Astrocyte (in vitro differentiated cells and primary cell): ENCODE results near the gene GNAS-AS1. TPM values are rescaled to one million over a fixed set of nuclear protein-coding genes. Genes with fewer than 3 reads are reported as not detected.

Source experiments
- DNase-seq: peaks from one replicate; pipeline ENCODE4 v3.0.0-alpha.2; 2010; ENCODE audit warnings: low read depth
- FAIRE-seq: peaks from 2 replicates; lab custom pipeline; 2011; peaks lifted over from hg19 to GRCh38; lab: Jason Lieb, UNC
- H2AFZ ChIP-seq: 2 replicates; pipeline ENCODE4 v1.6.0; 2012; ENCODE audit warnings: low read depth, low read length, inconsistent platforms
- H3K27ac ChIP-seq: 2 replicates; pipeline ENCODE4 v1.5.1; 2011; ENCODE audit warnings: low read depth, low read length, inconsistent platforms
- H3K27me3 ChIP-seq: 2 replicates; pipeline ENCODE4 v1.6.0; 2011; ENCODE audit warnings: low read length, inconsistent platforms; ENCODE audit not compliant: insufficient read depth
- H3K36me3 ChIP-seq: 2 replicates; pipeline ENCODE4 v1.5.1; 2011; ENCODE audit warnings: low read length, inconsistent platforms; ENCODE audit not compliant: insufficient read depth
- H3K4me1 ChIP-seq: 2 replicates; pipeline ENCODE4 v1.5.1; 2011; ENCODE audit warnings: low read length, inconsistent platforms; ENCODE audit not compliant: insufficient read depth
- H3K4me2 ChIP-seq: 2 replicates; pipeline ENCODE4 v1.6.0; 2012; ENCODE audit warnings: low read length, inconsistent platforms
- H3K4me3 ChIP-seq: 2 replicates; pipeline ENCODE4 v1.5.1; 2011; ENCODE audit warnings: low read depth, mild to moderate bottlenecking, low read length, inconsistent platforms; ENCODE audit not compliant: insufficient read depth
- H3K79me2 ChIP-seq: 2 replicates; pipeline ENCODE4 v1.6.0; 2012; ENCODE audit warnings: mild to moderate bottlenecking, low read length, inconsistent platforms; ENCODE audit not compliant: insufficient read depth
- H3K9ac ChIP-seq: 2 replicates; pipeline ENCODE4 v1.6.0; 2012; ENCODE audit warnings: mild to moderate bottlenecking, low read length, inconsistent platforms
- H3K9me3 ChIP-seq: 2 replicates; pipeline ENCODE4 v1.5.1; 2012; ENCODE audit warnings: low read depth, mild to moderate bottlenecking, low read length, inconsistent platforms; ENCODE audit not compliant: insufficient read depth
- H4K20me1 ChIP-seq: 2 replicates; pipeline ENCODE4 v1.6.0; 2012; ENCODE audit warnings: low read length, inconsistent platforms; ENCODE audit not compliant: insufficient read depth
- H3K27ac Mint-ChIP-seq: one replicate; pipeline ENCODE4 v1.8.0; 2021; ENCODE audit warnings: mild to moderate bottlenecking, mixed read lengths; ENCODE audit not compliant: unreplicated experiment
- H3K27me3 Mint-ChIP-seq: one replicate; pipeline ENCODE4 v1.8.0; 2021; ENCODE audit warnings: low read depth, mixed read lengths; ENCODE audit not compliant: unreplicated experiment
- H3K36me3 Mint-ChIP-seq: one replicate; pipeline ENCODE4 v1.8.0; 2021; ENCODE audit warnings: low read depth, mixed read lengths; ENCODE audit not compliant: unreplicated experiment
- H3K4me1 Mint-ChIP-seq: one replicate; pipeline ENCODE4 v1.8.0; 2021; ENCODE audit warnings: low read depth, mixed read lengths; ENCODE audit not compliant: unreplicated experiment
- H3K4me3 Mint-ChIP-seq: one replicate; pipeline ENCODE4 v1.8.0; 2021; ENCODE audit warnings: mild to moderate bottlenecking, moderate library complexity, mixed read lengths; ENCODE audit not compliant: unreplicated experiment
- H3K9me3 Mint-ChIP-seq: one replicate; pipeline ENCODE4 v1.8.0; 2021; ENCODE audit warnings: mild to moderate bottlenecking, mixed read lengths; ENCODE audit not compliant: unreplicated experiment
- EZH2 ChIP-seq: IDR thresholded peaks from 2 replicates; pipeline ENCODE4 v1.6.1; 2012; ENCODE audit warnings: mild to moderate bottlenecking, low read length, inconsistent platforms; ENCODE audit not compliant: insufficient read depth
- total RNA-seq: library from RNA; stranded (reverse); gene quantifications from 2 replicates; pipeline ENCODE4 v1.2.1, GENCODE V29; 2021
- TF ChIP-seq, protein P1 (sequence below): IDR thresholded peaks from 2 replicates; pipeline ENCODE4 v1.5.1; 2011; ENCODE audit warnings: low read depth, mild to moderate bottlenecking, inconsistent platforms, low read length, moderate library complexity; ENCODE audit not compliant: insufficient read depth

Gene GNAS-AS1
- total RNA-seq, 1 donor from 2014 or later: 3.8 TPM

DNA sequence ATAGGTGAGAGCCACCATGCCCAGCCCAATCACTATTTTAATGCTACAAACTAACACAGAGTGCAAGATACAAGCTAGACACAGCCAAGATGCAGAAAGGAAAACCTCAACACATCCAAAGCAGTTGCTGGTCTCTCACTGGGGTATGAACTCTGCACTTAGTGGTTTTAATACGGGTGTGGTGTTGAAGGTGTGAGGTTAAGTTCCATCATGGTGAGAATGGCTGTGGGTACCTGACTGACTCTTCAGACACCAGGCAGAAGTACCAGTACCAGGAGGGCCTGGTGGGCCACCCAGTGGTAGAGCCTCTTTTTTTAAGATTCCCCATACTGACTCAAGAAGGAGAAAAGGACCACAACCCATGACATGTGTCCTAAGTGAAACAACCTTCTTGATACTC, 13.0 kb downstream of the GNAS-AS1 start:
- Histone ChIP-seq H3K9ac (no peak overlapping the region), H3K4me1 (peaks cover 3% of the 10 kb centered on the region), H3K9me3 (no peaks in the 10 kb centered on the region), H3K79me2 (peaks cover 4% of the 10 kb centered on the region), H3K36me3 (no peaks in the 10 kb centered on the region), H3K27ac (no peak overlapping the region), H3K27me3 (peaks cover 33% of the 10 kb centered on the region), H3K4me3 (no peak overlapping the region), H3K4me2 (no peak overlapping the region), H4K20me1 (peaks cover 13% of the 10 kb centered on the region), H2AFZ (no peak overlapping the region)
- peaks cover 16% of the 10 kb centered on the region for H3K4me1 Mint-ChIP-seq
- H3K27me3 Mint-ChIP-seq: peaks cover 26% of the 10 kb centered on the region
- peaks cover 12% of the 10 kb centered on the region for H3K36me3 Mint-ChIP-seq
- TF ChIP-seq, protein P1, sequence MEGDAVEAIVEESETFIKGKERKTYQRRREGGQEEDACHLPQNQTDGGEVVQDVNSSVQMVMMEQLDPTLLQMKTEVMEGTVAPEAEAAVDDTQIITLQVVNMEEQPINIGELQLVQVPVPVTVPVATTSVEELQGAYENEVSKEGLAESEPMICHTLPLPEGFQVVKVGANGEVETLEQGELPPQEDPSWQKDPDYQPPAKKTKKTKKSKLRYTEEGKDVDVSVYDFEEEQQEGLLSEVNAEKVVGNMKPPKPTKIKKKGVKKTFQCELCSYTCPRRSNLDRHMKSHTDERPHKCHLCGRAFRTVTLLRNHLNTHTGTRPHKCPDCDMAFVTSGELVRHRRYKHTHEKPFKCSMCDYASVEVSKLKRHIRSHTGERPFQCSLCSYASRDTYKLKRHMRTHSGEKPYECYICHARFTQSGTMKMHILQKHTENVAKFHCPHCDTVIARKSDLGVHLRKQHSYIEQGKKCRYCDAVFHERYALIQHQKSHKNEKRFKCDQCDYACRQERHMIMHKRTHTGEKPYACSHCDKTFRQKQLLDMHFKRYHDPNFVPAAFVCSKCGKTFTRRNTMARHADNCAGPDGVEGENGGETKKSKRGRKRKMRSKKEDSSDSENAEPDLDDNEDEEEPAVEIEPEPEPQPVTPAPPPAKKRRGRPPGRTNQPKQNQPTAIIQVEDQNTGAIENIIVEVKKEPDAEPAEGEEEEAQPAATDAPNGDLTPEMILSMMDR: no peak
- TF ChIP-seq EZH2: no peak
- H3K27ac Mint-ChIP-seq: no peak overlapping the region
- no peak overlapping the region for H3K4me3 Mint-ChIP-seq
- DNase-seq (no peak), FAIRE-seq (no peak)
- H3K9me3 Mint-ChIP-seq: peaks cover 2% of the 10 kb centered on the region

- Mint-ChIP-seq H3K27ac (no peak overlapping the region), H3K4me3 (no peak overlapping the region), H3K36me3 (peaks cover 7% of the 10 kb centered on the region), H3K4me1 (peaks cover 22% of the 10 kb centered on the region), H3K9me3 (peaks cover 2% of the 10 kb centered on the region), H3K27me3 (peaks cover 16% of the 10 kb centered on the region)
- H2AFZ ChIP-seq: no peak overlapping the region
- peaks cover 7% of the 10 kb centered on the region for H3K79me2 ChIP-seq
- H3K27me3 ChIP-seq: peaks cover 23% of the 10 kb centered on the region
- H3K9me3 ChIP-seq: no peaks in the 10 kb centered on the region
- H3K36me3 ChIP-seq: no peaks in the 10 kb centered on the region
- no peak overlapping the region for H3K27ac ChIP-seq
- DNase-seq: no peak
- H3K4me2 ChIP-seq: no peak overlapping the region
- peaks cover 3% of the 10 kb centered on the region for H3K4me1 ChIP-seq
- no peak for FAIRE-seq
- H4K20me1 ChIP-seq: peaks cover 9% of the 10 kb centered on the region
- H3K9ac ChIP-seq: no peak overlapping the region
- TF ChIP-seq EZH2: no peak
- TF ChIP-seq, protein P1: no peak
- no peak overlapping the region for H3K4me3 ChIP-seq
Measured at GRCh38 chr20:58836616-58837204, 14.0 kb downstream of the GNAS-AS1 start.

- no peak overlapping the region for H3K9ac ChIP-seq
- H3K79me2 ChIP-seq: peaks cover 16% of the 10 kb centered on the region
- peaks cover 18% of the 10 kb centered on the region for H3K27me3 ChIP-seq
- H3K27ac ChIP-seq: no peak overlapping the region
- H2AFZ ChIP-seq: no peak overlapping the region
- peaks cover 6% of the 10 kb centered on the region for H3K9me3 Mint-ChIP-seq
- H3K4me1 ChIP-seq: peaks cover 3% of the 10 kb centered on the region
- no peak overlapping the region for H3K4me2 ChIP-seq
- H3K4me1 Mint-ChIP-seq: peaks cover 25% of the 10 kb centered on the region
- H3K9me3 ChIP-seq: no peaks in the 10 kb centered on the region
- H4K20me1 ChIP-seq: peaks cover 15% of the 10 kb centered on the region
- no peak overlapping the region for H3K27ac Mint-ChIP-seq
- no peak for DNase-seq
- H3K4me3 Mint-ChIP-seq: no peak overlapping the region
- TF ChIP-seq, protein P1: no peak
- TF ChIP-seq EZH2: no peak
- peaks cover 7% of the 10 kb centered on the region for H3K36me3 Mint-ChIP-seq
- no peaks in the 10 kb centered on the region for H3K36me3 ChIP-seq
- H3K4me3 ChIP-seq: no peak overlapping the region
- no peak for FAIRE-seq
- peaks cover 6% of the 10 kb centered on the region for H3K27me3 Mint-ChIP-seq
Measured at GRCh38 chr20:58835231-58835630, 15.5 kb downstream of the GNAS-AS1 start.
